ENCODE results near the gene PCGF6. TPM values are rescaled to one million over a fixed set of nuclear protein-coding genes. Genes with fewer than 3 reads are reported as not detected.

The PCGF6 gene
- total RNA-seq, 1 experiment from 2014 or later: 24.7 TPM

DNA sequence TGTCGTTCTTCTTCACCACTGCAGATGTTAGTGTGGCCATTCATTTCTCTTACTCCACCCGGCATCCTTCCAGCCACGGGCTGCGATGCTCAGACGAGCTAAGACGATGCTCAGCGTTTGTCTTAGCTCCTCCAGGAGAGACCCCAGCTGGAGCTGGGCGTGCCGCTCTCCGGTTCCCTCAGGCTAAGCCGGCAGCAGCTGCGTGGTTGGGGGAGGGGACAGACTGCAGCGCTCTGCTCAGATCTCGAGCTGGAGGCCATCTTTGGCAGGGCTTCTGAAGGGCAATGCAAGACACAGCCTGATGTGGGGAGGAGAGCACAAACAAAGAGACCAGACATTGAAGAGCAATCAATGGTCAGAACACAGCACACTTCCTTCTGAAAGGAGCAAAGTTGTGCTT is 69.2 kb downstream of the PCGF6 start:
- no peaks in the 10 kb centered on the region for H3K36me3 ChIP-seq (ENCODE audit: control insufficient read depth in 1 of 2, insufficient read depth in 2 of 2, low read length in 2 of 2)
- H3K27ac ChIP-seq (ENCODE audit: low read depth, low read length): no peak overlapping the region
- H3K4me1 ChIP-seq (ENCODE audit: control insufficient read depth in 1 of 2, insufficient read depth in 2 of 2, low read length in 2 of 2): no peaks in the 10 kb centered on the region
- peaks cover 47% of the 10 kb centered on the region for H3K27me3 ChIP-seq (ENCODE audit: insufficient read depth, low read length)
- H3K4me3 ChIP-seq (replicated peaks in 1 of 2; ENCODE audit: low read depth in 1 of 2, low read length in 2 of 2): no peak overlapping the region
- ChIA-PET POLR2A (no interaction called here), CTCF (no interaction called here), RAD21 (ENCODE audit: low non-redundant PET in 1 of 2, low total read pairs in 2 of 2, uncharacterized antibody in 2 of 2, unreplicated experiment in 2 of 2) (no interaction called here)
- H4K20me1 ChIP-seq (ENCODE audit: insufficient read depth): no peaks in the 10 kb centered on the region
- ATAC-seq (no peak), DNase-seq (ENCODE audit: low read depth, low spot score) (no peak)
- intact Hi-C loops (cut with micrococcal nuclease): loop anchor here (2.0 kb wide), 1 partner anchor 17 kb away; no protein-coding TSS in a partner anchor
- no peak overlapping the region for H2AFZ ChIP-seq (ENCODE audit: low read depth, low read length, poor library complexity, severe bottlenecking)
- H3K9me3 ChIP-seq (ENCODE audit: control insufficient read depth in 1 of 2, insufficient read depth in 1 of 2, low read depth in 1 of 2, low read length in 2 of 2): no peaks in the 10 kb centered on the region
- no peaks in the 10 kb centered on the region for H3K79me2 ChIP-seq (ENCODE audit: insufficient read depth, low read length)
- H3K4me2 ChIP-seq (ENCODE audit: low read length): no peak overlapping the region
- H3K9me2 ChIP-seq (ENCODE audit: insufficient read depth): no peaks in the 10 kb centered on the region
- H3K9ac ChIP-seq (ENCODE audit: low read length): no peak overlapping the region
- TF ChIP-seq TCF7L2 (IDR thresholded peaks at IDR 0.05; ENCODE audit: borderline replicate concordance, extremely low read depth, insufficient read depth, insufficient read length) (peak; percentile 72), EZH2phosphoT487 (IDR thresholded peaks at IDR 0.05; ENCODE audit: borderline replicate concordance) (no peak)
- BruUV-seq (replicated peaks): no TSS peak

DNA sequence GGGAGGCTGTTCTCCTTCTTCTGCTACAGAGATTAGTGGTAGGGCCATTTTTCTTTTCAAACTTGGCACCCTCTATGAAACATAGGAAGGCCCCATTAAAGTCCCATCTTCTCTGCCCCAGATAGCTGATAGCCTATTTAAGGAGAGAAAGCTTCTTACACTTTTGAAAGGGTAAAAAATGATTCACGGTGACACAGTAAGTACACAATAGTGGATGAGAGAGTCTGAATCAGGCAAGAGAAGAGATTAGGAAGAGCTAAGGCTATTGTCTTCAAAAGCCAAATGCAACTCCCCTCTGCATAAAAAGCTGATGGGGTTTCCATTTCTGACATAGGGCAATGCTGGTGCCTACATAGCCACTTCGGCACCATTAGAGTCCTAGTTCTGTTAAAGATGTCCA is 70.4 kb downstream of the PCGF6 start:
- Histone ChIP-seq H4K20me1 (ENCODE audit: insufficient read depth) (no peaks in the 10 kb centered on the region), H3K9me2 (ENCODE audit: insufficient read depth) (no peaks in the 10 kb centered on the region), H3K27ac (ENCODE audit: low read depth, low read length) (no peak overlapping the region), H3K79me2 (ENCODE audit: insufficient read depth, low read length) (no peaks in the 10 kb centered on the region), H3K9me3 (ENCODE audit: control insufficient read depth in 1 of 2, insufficient read depth in 1 of 2, low read depth in 1 of 2, low read length in 2 of 2) (no peaks in the 10 kb centered on the region), H3K4me1 (ENCODE audit: control insufficient read depth in 1 of 2, insufficient read depth in 2 of 2, low read length in 2 of 2) (no peaks in the 10 kb centered on the region), H3K9ac (ENCODE audit: low read length) (no peak overlapping the region), H3K4me3 (replicated peaks in 1 of 2; ENCODE audit: low read depth in 1 of 2, low read length in 2 of 2) (no peak overlapping the region), H2AFZ (ENCODE audit: low read depth, low read length, poor library complexity, severe bottlenecking) (no peak overlapping the region), H3K36me3 (ENCODE audit: control insufficient read depth in 1 of 2, insufficient read depth in 2 of 2, low read length in 2 of 2) (no peaks in the 10 kb centered on the region), H3K4me2 (ENCODE audit: low read length) (no peak overlapping the region), H3K27me3 (ENCODE audit: insufficient read depth, low read length) (peaks cover 42% of the 10 kb centered on the region)
- no TSS peak for BruUV-seq (replicated peaks)
- no peak for ATAC-seq
- POLR2A ChIA-PET: no interaction called here
- intact Hi-C loops (cut with micrococcal nuclease): no loop called here
- TF ChIP-seq SP1 (IDR thresholded peaks at IDR 0.05; ENCODE audit: low read depth) (no peak), YY1 (IDR thresholded peaks at IDR 0.05; ENCODE audit: extremely low read depth, insufficient replicate concordance, low read depth, low read length) (no peak), ZNF274 (IDR thresholded peaks at IDR 0.05; ENCODE audit: low read depth, low read length) (no peak), FOSL1 (IDR thresholded peaks at IDR 0.05; ENCODE audit: low read depth) (no peak), EZH2phosphoT487 (IDR thresholded peaks at IDR 0.05; ENCODE audit: borderline replicate concordance) (no peak), SIN3A (IDR thresholded peaks at IDR 0.05; ENCODE audit: low read depth) (no peak), ZFX (IDR thresholded peaks at IDR 0.05) (no peak), ELF1 (IDR thresholded peaks at IDR 0.05; ENCODE audit: borderline replicate concordance, low read depth) (no peak), CBX3 (IDR thresholded peaks at IDR 0.05; ENCODE audit: low read depth) (no peak), SRF (IDR thresholded peaks at IDR 0.05; ENCODE audit: low read depth) (no peak)
- TF ChIP-seq, protein P1, sequence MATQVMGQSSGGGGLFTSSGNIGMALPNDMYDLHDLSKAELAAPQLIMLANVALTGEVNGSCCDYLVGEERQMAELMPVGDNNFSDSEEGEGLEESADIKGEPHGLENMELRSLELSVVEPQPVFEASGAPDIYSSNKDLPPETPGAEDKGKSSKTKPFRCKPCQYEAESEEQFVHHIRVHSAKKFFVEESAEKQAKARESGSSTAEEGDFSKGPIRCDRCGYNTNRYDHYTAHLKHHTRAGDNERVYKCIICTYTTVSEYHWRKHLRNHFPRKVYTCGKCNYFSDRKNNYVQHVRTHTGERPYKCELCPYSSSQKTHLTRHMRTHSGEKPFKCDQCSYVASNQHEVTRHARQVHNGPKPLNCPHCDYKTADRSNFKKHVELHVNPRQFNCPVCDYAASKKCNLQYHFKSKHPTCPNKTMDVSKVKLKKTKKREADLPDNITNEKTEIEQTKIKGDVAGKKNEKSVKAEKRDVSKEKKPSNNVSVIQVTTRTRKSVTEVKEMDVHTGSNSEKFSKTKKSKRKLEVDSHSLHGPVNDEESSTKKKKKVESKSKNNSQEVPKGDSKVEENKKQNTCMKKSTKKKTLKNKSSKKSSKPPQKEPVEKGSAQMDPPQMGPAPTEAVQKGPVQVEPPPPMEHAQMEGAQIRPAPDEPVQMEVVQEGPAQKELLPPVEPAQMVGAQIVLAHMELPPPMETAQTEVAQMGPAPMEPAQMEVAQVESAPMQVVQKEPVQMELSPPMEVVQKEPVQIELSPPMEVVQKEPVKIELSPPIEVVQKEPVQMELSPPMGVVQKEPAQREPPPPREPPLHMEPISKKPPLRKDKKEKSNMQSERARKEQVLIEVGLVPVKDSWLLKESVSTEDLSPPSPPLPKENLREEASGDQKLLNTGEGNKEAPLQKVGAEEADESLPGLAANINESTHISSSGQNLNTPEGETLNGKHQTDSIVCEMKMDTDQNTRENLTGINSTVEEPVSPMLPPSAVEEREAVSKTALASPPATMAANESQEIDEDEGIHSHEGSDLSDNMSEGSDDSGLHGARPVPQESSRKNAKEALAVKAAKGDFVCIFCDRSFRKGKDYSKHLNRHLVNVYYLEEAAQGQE (IDR thresholded peaks at IDR 0.05; ENCODE audit: low read depth): no peak
- DNase-seq (ENCODE audit: low read depth, low spot score): no peak
- RAD21 ChIA-PET (ENCODE audit: low non-redundant PET in 1 of 2, low total read pairs in 2 of 2, uncharacterized antibody in 2 of 2, unreplicated experiment in 2 of 2): no interaction called here
- CTCF ChIA-PET: interaction anchor here (1.6 kb wide), 1 partner anchor 36 kb away, joined by 6 read pairs; no protein-coding TSS in a partner anchor

Measured in HCT116 (cell line).